Measurements from ENCODE around the gene CCDC15.

GRCh38 chr11:125070699-125071254, 116.8 kb downstream of the CCDC15 start:
- TF ChIP-seq, protein P1, sequence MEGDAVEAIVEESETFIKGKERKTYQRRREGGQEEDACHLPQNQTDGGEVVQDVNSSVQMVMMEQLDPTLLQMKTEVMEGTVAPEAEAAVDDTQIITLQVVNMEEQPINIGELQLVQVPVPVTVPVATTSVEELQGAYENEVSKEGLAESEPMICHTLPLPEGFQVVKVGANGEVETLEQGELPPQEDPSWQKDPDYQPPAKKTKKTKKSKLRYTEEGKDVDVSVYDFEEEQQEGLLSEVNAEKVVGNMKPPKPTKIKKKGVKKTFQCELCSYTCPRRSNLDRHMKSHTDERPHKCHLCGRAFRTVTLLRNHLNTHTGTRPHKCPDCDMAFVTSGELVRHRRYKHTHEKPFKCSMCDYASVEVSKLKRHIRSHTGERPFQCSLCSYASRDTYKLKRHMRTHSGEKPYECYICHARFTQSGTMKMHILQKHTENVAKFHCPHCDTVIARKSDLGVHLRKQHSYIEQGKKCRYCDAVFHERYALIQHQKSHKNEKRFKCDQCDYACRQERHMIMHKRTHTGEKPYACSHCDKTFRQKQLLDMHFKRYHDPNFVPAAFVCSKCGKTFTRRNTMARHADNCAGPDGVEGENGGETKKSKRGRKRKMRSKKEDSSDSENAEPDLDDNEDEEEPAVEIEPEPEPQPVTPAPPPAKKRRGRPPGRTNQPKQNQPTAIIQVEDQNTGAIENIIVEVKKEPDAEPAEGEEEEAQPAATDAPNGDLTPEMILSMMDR (IDR thresholded peaks at IDR 0.05), result no peak
- TF ChIP-seq POLR2AphosphoS5 (IDR thresholded peaks at IDR 0.05) (peak in 2 of 3 donors; percentile 18 to 50), POLR2A (IDR thresholded peaks at IDR 0.05) (no peak)

All from suprapubic skin (tissue), 4 donors.